Middle frontal gyrus (tissue), 1 donor: Measurements from ENCODE around the gene UVSSA.
"Not testable (repeated sequence)": the region's sequence is repeated elsewhere in the genome, so short reads cannot be mapped to it uniquely, and the experiment has no call there.

Experiments used
- DNase-seq: peaks from one replicate; pipeline ENCODE4 v3.0.0-alpha.2; 2015; ENCODE audit warnings: low spot score; ENCODE audit errors: extremely low spot score

Gene UVSSA

GRCh38 chr4:1363513-1363912, 16.5 kb downstream of the UVSSA start:
- no peak for DNase-seq

- no peak for DNase-seq
Observed at GRCh38 chr4:1364217-1364616, 17.2 kb downstream of the UVSSA start.

DNA sequence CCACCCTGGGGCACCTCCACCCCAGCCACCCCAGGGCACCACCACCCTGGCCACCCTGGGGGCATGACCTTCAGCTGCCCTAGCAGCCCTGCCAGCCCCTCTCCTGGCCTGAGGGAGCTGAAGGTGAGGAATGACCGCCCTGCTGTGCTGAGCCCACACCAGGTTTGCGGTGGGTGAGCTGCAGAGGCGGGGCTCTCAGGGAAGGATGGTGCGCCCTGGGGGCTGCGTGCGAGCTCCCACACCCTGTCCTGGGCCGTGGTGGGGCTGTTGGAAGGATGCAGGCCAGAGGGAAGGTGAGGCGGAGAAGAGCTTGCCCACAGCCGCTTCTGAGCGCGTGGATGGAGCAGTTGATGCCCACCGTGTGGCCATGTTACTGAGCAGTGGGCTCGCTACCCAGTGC, 17.7 kb downstream of the UVSSA start:
- DNase-seq, result no peak

- DNase-seq, result no peak
Observed at GRCh38 chr4:1365271-1366178, 18.5 kb downstream of the UVSSA start.

DNA sequence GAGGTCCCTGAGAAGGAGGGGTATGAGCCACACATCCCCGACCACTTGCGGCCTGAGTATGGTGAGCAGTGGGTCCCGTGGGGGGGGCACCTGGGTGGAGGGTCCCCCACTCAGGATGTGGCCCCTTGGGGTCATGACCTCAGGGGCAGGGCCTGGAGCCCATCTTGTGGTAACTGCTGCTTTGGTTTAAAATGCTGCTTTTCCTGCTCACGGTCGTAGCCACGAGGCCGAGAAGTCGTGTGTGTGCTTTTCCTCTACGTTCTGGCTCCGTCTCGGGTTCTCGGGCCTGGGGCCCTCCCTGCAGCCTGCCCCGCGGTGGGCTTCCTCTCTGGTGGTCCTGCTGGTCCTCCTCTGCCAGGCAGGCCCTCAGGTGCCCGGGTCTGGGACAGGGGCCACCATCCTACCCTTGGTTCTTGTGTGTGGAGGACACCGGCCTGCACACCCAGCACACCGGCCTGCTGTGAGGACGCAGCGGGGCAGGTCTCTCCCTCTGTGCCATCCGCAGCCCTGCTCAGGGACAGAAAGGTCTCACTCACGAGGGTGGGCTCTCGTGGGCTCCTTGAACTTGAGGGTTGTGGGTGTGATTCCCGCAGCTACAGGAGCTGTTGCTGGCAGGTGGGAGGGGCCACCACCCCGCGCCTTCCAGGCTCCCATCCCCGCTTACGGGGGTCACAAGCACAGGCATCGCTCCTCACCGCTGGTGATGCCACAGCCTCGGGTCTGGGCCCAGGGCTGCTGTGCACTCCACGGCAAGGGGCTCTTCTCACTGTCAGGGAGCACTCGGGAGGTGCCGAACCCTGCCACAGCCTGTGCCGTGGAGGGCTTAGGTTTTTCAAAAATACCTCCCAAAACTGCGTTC, 19.6 kb downstream of the UVSSA start:
- DNase-seq, result no peak

DNA sequence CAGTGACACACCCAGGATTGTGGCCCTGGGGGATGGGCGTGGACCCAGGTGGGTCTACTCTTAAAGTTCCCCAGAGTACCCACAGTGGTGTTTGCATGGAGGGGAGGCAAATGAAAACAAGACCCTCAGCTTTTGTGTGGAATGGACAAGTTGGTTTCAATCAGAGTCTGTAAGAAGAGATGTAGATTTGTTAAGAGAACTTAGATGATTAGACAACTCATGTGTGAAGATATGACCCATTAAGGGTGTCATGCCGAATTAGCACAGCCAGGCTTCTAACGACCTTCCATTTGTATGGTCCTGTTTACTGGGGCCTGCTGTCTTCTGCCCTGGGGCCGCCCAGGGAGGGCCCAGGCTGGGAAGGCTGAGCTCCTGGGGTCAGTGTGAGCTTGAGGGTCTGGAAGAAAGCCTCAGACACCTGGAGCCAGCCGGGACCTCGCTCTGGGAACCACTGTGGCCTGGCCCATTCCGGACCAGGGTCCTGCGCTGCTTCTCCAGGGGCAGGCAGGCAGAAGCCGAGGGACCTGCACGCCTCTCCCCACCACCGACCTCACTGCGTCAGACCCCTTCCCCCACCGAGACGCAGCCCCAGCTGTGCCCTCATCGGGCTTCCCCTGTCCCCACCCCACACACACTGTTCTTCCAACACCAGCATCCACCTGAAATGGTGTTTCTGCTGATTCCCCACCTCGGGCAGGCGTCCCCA, 20.4 kb downstream of the UVSSA start:
- no peak for DNase-seq

- DNase-seq, result no peak
Observed at GRCh38 chr4:1367936-1368289, 20.9 kb downstream of the UVSSA start.

- no peak for DNase-seq
Observed at GRCh38 chr4:1368421-1369090, 21.5 kb downstream of the UVSSA start.

DNA sequence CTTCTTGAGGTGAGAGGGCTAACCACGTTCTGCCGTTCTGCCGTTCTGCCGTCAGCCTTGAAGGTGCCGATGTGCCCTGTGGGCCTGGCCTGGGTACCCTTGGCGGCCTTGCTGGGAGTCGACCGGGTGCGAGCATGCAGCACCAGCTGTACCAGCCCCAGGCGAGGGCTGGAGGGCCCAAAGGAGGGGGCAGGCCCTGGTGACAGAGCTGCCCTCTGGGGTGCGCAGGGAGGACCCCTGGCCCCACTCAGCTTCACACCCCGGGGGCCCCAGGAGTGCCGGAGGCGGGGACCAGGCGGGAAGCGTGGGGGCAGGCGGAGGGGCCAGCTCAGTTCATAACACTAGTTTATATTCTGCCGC, 22.1 kb downstream of the UVSSA start:
- DNase-seq, result no peak

GRCh38 chr4:1369479-1370079, 22.6 kb downstream of the UVSSA start:
- DNase-seq, result no peak

GRCh38 chr4:1370321-1371124, 23.5 kb downstream of the UVSSA start:
- DNase-seq, result no peak

DNA sequence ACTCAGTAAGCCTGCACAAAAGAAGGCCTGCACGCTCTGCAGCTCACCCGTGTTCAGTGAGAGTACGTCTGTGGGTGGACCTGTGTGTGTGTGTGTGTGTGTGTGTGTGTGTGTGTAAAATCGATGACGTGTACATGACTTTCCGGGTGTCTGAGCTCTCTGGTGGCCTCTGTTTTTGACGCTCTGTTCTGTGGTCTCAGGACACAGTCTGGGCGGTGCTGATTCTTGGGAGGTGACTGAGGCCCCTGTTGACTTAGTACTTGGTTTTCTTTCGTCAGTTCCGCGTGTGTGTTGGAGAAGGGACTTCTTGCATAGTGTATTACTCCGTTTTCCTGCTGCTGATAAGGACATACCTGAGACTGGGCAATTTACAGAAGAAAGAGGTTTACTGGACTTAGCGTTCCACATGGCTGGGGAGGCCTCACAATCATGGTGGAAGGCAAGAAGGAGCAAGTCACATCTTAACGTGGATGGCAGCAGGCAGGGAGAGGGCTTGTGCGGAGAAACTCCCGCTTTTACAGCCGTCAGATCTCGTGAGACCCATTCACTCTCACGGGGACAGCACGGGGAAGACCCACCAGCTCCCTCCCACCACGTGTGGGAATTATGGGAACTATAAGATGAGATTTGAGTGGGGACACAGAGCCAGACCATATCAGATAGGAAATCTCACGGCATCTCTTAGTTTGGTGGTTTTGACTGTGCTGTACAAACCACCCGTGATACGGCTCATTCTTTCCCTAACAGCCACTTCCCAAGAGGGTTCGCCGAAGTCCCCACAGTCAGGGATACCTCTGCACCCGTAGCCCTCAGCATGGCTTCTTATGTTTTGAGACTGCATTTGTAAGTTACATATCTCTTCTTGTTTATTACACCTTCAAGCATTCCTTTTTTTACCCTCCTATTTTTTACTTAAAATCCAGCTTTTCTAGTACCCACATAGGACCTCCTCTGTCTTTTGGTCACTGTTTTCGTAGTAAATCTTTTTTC, 24.5 kb downstream of the UVSSA start:
- no peak for DNase-seq

- DNase-seq, result not testable (repeated sequence)
Observed at GRCh38 chr4:1372576-1372975, 25.6 kb downstream of the UVSSA start.

DNA sequence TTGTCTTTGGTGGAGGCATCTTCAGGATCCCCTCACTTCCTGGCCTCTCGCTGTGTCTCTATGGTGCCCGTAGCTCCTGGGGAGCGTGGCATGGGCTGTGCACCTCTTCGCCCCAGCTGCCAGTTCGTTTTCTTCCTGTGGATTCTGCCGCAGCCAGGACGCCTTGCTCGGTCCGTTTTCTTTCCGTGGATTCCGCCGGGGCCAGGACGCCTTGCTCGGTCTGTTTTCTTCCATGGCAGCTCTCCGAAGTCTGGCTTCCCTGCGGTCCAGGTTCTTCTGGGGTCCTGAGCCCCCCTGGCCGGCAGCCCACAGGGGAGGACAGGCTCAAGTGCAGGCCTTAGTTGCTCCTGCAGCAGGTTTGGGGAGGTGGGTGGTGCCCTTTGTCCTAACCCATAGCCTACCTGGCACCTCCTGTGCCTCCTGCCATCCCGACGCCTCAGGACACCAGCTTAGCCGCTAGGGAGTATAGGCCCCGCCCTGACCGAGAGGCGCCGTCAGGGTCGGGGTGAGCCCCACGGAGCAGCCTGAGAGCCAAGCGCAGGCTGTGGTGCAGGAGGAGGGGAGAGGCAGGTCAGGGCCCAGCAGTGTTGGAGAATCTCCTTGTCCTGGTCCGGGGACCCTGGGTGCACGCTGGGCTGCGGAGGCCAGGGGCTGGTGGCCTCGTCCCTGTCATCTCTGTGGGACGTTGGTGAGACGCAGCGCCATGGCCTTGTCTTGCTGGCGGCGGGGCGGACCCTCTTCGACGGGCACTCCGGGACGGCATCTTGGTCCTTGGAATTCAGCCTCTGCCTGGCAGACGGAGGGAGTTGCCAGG, 27.1 kb downstream of the UVSSA start:
- no peak for DNase-seq

GRCh38 chr4:1374706-1375045, 27.7 kb downstream of the UVSSA start:
- no peak for DNase-seq

- no peak for DNase-seq
Observed at GRCh38 chr4:1375051-1375721, 28.2 kb downstream of the UVSSA start.

DNA sequence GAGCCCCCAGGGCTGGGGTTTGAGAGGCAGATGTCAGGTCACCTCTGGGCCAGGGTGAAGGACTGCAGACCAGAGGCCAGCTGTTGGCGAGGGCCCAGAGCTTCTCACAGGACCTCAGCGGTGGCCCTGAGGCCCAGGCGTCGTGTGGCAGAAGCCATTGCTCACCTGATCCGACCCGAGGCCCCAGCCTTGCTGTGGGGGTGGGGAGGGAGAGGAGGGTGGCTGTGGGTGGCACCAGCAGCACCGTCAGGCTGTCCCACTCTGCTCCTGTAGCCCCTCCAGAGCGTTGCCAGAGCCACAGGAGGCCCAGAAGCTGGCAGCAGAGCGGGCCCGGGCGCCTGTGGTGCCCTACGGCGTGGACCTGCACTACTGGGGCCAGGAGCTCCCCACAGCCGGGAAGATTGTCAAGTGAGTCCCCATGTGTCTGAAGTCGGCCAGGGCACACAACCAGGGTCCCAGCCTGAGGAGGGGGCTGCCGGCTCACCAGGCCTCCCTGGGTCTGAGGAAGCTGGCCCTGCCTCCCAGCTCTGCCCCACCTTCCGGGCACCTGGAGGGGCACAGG, 28.8 kb downstream of the UVSSA start:
- DNase-seq, result no peak
